Measurements from ENCODE around the gene PTPRG.

- TF ChIP-seq CTCF (IDR thresholded peaks at IDR 0.05 in 2 of 3, conservative IDR thresholded peaks at IDR 0.05 in 1 of 3; ENCODE audit: control insufficient read depth in 2 of 3, extremely low read depth in 1 of 3, insufficient read depth in 1 of 3, low read depth in 3 of 3, low read length in 3 of 3) (no peak), ATF3 (IDR thresholded peaks at IDR 0.05; ENCODE audit: borderline replicate concordance, extremely low read depth, low read depth, low read length) (no peak), POLR2A (IDR thresholded peaks at IDR 0.05; ENCODE audit: low read depth, low read length) (no peak), RAD21 (IDR thresholded peaks at IDR 0.05; ENCODE audit: insufficient read depth, low read depth, low read length) (no peak), SKIL (IDR thresholded peaks at IDR 0.05; ENCODE audit: low read depth, poor library complexity, severe bottlenecking) (no peak), ELK1 (IDR thresholded peaks at IDR 0.05; ENCODE audit: low read depth, low read length) (no peak), NR2C2 (IDR thresholded peaks at IDR 0.05; ENCODE audit: borderline replicate concordance, control insufficient read depth, insufficient read length, low read depth) (no peak), E2F4 (IDR thresholded peaks at IDR 0.05; ENCODE audit: low read depth, low read length) (no peak)
These were observed 261.2 kb downstream of the PTPRG start for GRCh38 chr3:61822588-61822987.
